Stimulated activated CD4-positive, alpha-beta T cell treated with anti-CD3 and anti-CD28 coated beads, Interleukin-4, amount 100 ng/mL, for 48 hours (primary cell): ENCODE results near the gene ELL.

Experiments
- DNase-seq, 2 donors: peaks; one replicate each; pipeline ENCODE4 v3.0.0-alpha.2; 2020; ENCODE audit warnings: low read depth in 2 of 2

ELL gene

GRCh38 chr19:18433735-18434398, 88.0 kb downstream of the ELL start:
- DNase-seq: no peak

DNA sequence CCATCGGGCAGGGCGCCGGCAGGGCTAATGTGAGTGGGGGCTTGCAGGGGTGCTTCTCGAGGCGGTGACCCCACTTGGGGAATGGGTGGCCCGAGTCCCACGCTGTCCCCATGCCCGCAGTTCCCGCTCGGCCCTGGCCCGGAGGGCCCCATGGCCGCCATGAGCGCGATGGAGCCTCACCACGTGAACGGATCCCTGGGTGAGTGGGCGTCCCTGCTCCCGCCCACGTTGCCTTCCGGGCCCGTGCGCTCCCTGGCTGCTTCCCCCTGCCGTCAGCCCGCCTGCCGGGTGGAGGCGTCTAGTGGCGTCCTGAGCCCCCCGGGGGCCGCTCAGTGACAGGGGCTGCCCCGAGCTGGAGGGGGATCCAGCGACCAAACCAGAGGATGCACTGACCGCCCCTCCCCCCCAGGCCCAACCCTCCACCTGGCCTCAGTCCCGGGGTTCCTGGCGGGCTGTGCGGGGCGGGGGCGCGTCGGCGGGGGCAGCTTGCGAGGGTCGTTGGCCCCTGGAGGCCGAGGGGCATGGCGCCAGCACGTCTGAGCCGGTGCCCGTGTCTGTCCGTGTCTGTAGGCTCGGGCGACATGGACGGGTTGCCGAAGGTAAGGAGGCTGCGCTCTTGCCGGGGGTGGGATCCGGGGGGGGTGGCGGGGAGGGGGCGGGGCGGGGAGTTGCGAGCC, 88.7 kb downstream of the ELL start:
- no peak for DNase-seq

GRCh38 chr19:18432275-18433014, 89.4 kb downstream of the ELL start:
- no peak for DNase-seq

- no peak for DNase-seq
Measured at GRCh38 chr19:18431351-18432197, 90.3 kb downstream of the ELL start.

GRCh38 chr19:18430417-18431144, 91.3 kb downstream of the ELL start:
- DNase-seq: no peak

DNA sequence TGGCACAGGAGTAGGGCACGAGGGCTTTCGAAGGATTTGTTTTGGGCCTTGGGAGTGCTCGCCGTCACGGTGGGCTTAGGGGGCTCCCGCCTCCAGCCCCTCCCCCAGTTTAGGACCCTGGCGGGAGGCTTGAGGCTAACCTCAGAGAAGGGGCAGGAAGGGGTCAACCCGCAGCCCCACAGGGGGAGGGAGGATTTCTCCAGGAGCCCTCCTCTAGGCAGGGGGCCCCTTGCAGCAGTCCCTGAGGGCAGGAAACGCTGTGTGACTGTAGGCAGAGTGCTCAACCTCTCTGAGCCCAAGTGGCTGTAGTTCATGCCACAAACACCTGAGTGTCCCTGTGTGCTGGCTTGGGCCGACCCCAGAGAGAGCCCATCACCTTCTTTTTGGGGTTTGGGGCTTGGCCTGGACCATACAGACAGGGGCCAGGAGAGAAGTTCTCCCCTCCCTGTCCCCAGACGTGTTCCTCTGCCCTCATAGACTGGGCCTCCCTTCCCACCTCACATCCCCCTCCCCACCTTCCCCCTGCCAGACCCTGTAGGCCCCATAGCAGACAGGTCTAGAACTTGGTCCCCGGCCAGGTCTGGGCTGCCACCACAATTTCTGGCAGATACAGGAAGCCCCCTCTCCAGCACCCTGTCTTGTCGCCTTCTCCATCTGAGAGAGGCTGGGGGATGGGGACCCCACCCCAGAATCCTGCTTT, 92.0 kb downstream of the ELL start:
- DNase-seq: no peak

DNA sequence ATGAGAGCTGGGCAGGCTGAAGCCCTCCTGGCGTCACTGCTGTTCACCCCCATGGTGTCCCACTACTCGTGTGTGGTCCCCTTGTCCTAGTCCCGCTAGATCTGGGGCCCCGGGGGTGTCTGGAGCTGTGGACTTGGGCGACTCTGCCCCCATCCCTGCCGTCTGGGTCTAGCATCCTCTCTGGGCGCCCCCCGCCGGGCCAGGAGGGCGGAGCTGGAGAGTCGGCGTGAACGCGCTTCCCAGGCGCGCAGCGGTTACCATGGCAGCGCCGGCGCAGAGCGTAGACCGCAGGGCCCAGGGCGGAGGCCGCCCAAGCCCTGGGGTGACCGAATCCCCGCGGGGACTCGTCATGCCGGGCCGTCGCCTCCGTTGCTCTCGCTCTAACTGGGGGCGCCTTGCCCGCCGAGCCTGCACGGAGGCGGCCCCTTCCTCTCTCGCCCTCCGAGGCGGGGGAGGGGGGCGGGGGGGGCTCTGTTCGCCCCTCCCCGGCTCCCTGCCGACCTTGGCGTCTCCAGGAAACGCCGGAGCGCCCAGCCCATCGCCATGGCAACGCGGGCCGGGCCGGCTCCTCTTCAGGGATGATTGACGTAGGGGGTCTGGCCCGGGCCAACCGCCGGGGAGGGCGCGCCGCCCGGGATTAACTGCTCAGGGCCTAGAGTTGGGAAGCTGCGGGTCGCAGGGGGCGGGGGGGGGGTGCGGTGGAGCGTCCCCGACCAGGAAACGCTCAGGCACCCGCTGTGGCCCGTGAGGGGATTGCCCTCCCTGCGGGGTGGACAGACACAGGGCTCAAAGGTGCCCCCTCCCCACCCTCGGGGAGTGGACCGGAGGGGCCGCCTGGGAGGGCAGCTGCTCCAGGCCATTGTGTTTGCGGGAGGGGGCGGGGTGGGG, 92.8 kb downstream of the ELL start:
- peak; percentile 62 to 73 for DNase-seq

DNA sequence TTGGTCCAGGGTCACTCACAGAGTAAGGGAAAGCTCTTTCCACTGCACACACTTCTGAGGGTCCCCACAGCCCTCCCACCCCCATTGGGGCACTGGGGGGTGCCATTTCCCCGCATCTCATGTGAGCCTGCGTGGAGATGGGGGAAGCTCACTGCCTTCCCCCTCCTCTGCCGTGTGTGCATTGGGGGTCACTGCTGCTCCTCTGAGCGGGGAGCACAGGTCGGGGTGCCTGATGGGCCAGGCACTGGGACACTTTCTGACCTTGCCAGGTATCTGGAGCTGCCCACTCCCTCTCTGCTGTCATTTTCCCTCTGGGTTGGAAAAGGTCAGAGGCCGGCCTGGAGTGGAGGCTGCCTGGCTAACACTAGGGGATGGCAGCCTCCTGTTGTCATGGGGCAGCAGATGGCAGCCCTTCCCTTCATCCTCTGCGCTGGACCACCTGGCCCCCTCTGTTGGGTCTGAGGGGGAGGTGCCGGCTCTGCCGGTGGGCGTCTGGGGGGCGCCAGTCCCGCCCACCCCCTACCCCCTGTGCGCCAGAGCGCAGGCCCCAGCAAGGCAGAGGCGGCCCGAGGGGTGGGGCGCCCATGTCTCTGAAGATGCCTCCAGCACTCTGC, 93.6 kb downstream of the ELL start:
- no peak for DNase-seq

DNA sequence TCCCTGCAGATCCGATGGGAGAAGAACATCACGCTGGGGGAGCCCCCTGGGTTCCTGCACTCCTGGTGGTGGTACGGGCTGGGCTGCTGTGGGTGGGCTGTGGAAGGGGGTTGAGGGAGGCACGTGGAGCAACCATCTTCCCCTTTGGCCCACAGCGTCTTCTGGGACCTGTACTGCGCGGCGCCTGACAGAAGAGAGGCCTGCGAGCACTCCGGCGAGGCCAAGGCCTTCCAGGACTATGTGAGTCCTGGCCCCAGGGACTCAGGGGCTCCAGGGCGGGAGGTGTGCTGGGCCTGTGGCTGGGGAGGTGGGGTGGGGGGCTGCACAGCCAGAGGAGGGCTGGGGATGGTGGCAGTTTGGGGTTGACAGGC, 94.1 kb downstream of the ELL start:
- no peak for DNase-seq

GRCh38 chr19:18427080-18427742, 94.7 kb downstream of the ELL start:
- no peak for DNase-seq

DNA sequence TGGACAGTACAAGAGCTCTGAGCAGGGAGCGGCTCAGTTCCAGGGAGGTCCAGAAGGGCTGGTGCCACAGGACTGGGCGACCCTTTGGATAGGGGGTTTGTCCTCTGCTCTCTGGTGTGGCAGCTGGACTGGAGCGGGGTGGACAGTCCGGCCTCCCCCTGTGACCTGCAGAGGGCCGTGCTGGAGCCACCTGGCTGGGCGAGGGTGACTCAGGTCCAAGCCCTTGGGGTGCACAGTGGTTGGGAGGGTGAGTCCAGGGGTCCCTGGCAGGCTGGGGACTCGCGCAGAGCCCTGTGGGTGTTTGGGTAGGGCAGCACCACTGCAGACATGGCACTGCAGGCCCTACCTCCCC, 95.5 kb downstream of the ELL start:
- no peak for DNase-seq

DNA sequence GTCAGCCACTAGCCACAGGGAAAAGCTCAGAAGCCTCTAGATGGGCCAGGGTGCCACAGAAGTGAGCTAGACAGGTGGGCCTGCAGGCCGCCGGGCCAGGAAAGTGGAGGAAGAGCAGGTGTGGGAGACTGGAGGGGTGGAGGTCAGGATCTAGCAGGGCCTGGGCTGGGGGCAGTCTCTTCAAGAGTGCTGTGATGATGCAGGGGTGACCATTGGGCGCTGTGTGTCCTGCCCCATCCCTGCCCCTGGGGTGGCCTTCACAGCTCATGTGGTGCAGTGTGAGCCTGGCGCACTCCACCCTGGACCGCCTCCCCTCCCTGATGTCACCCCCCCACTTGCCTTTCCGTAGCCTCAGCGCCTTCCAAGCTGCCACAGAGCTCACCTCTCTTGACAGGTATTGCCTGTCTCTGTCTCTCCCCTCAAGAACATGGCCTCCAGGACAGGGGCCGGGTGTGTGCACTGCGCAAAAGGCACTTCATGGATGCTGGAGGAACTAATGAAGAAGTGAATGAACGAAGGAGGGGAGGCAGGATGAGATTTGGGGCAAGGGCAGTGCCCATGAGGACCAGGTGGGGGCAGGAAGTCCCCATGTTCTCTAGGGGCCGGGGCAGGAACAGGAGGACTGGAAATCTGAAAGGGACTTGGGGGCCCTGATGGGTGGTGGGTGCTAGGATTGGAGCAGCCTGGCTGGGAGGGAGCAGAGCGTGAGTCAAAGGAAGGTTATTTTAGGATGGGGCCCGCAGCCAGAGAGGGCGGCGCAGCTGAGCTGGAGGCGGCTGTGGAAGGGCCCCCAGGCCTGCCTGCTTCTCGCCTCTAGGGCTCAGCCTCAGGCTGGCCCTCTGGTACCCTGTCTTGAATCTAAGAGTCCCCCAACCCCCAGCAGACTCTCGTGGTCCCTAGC, 96.1 kb downstream of the ELL start:
- no peak for DNase-seq

GRCh38 chr19:18424890-18425514, 96.9 kb downstream of the ELL start:
- no peak for DNase-seq

DNA sequence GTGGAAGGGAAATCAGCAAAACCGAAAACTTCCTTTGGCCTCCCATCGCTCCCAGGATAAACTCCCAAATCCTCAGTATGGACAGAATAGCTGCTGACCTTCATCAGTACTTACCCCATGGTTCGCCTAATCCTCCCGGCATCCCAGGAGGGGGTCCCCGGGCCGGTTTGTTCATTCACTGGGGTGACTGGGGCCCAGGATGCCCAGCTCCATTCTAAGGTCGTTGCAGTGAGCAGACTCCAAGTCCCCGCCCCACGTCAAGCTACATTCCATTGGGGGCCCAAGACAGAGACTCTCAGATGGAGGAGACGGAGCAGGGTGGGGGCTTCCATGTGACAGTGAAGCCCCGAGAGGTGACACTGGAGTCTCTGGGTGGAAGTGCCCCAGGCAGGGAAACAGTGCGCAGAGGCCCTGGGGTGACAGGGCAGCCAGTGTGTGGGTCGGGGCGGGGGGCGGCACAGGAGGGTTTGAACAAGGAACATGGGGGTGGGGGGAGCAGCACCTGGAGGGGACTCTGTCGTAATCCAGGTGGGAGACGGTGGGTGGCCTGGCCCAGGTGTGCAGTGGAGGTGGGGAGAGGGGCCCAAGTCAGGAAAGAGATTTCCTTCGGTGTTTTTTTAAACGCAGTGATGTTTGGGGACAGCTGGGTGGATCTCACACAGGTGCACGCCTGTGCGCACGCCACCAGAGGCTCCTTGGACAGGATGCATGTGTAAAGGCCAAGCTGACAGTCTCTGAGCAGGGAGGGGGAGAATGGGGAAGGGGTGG, 97.6 kb downstream of the ELL start:
- DNase-seq: no peak

- no peak for DNase-seq
Measured at GRCh38 chr19:18423258-18424020, 98.4 kb downstream of the ELL start.
